Measurements from ENCODE around the gene ITPKB. TPM values are rescaled to one million over a fixed set of nuclear protein-coding genes. Genes with fewer than 3 reads are reported as not detected.

The ITPKB gene
- total and polyA plus RNA-seq, 9 donors, result 11.3 to 43.2 (median 20.1) TPM

GRCh38 chr1:226762988-226763904 is 24.2 kb upstream of the ITPKB start:
- Histone ChIP-seq H3K27me3 (no peaks in the 10 kb centered on the region), H3K27ac (no peak overlapping the region), H3K36me3 (no peaks in the 10 kb centered on the region), H3K9me3 (no peaks in the 10 kb centered on the region), H3K4me1 (ENCODE audit: insufficient read depth) (no peaks in the 10 kb centered on the region), H3K4me3 (no peak overlapping the region)
- TF ChIP-seq CTCF (IDR thresholded peaks at IDR 0.05), result no peak
- TF ChIP-seq EP300 (IDR thresholded peaks at IDR 0.05), result no peak
- TF ChIP-seq POLR2A (IDR thresholded peaks at IDR 0.05), result no peak
- WGBS, 3 donors, result 81 to 88% (median 86%) methylated on average over 7 of the region's 7 CpGs
- no peak for DNase-seq
- intact Hi-C loops (cut with DNase I), result no loop called here

- H3K4me1 ChIP-seq (ENCODE audit: insufficient read depth), result no peaks in the 10 kb centered on the region
- intact Hi-C loops (cut with DNase I), result no loop called here
- WGBS, 3 donors, result 72 to 80% (median 75%) methylated on average over 4 of the region's 4 CpGs
- TF ChIP-seq POLR2A (IDR thresholded peaks at IDR 0.05) (no peak), CTCF (IDR thresholded peaks at IDR 0.05) (no peak), EP300 (IDR thresholded peaks at IDR 0.05) (no peak)
- DNase-seq, result no peak
- H3K27me3 ChIP-seq, result no peaks in the 10 kb centered on the region
- no peak overlapping the region for H3K4me3 ChIP-seq
- no peaks in the 10 kb centered on the region for H3K36me3 ChIP-seq
- no peaks in the 10 kb centered on the region for H3K9me3 ChIP-seq
- H3K27ac ChIP-seq, result no peak overlapping the region
Measured at GRCh38 chr1:226762055-226762454, 23.0 kb upstream of the ITPKB start.

- H3K27ac ChIP-seq, result no peak overlapping the region
- WGBS, 3 donors, result 22 to 28% (median 27%) methylated on average over 1 of the region's 1 CpG
- intact Hi-C loops (cut with DNase I), result no loop called here
Measured at GRCh38 chr1:226761322-226761721, 22.2 kb upstream of the ITPKB start.

More at GRCh38 chr1:226761322-226761721, 22.2 kb upstream of the ITPKB start:
- no peak for TF ChIP-seq POLR2A (IDR thresholded peaks at IDR 0.05)
- TF ChIP-seq EP300 (IDR thresholded peaks at IDR 0.05), result no peak
- TF ChIP-seq CTCF (IDR thresholded peaks at IDR 0.05), result no peak
- no peaks in the 10 kb centered on the region for H3K4me1 ChIP-seq (ENCODE audit: insufficient read depth)
- no peak overlapping the region for H3K4me3 ChIP-seq
- H3K36me3 ChIP-seq, result no peaks in the 10 kb centered on the region
- no peaks in the 10 kb centered on the region for H3K27me3 ChIP-seq
- H3K9me3 ChIP-seq, result no peaks in the 10 kb centered on the region
- DNase-seq, result no peak

All from ovary (tissue), 9 donors.